ENCODE measurements around the gene CACNA2D2.

The CACNA2D2 gene

DNA sequence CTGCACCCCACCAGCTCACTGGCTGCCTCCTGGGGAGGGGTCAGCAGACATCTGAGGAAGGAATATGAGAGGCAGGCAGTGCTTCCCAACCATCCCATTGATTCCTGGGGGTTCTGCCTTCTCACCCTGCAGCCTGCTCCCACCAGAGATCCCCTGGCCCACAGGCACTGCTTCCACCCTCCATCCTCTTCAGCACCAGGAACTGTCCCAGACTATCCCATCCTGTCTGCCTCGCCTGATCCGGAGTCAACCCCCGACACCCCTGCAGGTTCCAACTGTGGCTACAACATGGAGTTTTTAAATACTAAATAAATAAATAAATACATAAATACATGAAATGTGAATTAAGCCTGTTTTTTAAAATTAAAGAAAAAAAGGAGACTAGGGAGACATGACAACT lies 43.6 kb downstream of the CACNA2D2 start:
- no peak for DNase-seq (ENCODE audit: low read depth)

GRCh38 chr3:50457988-50458387 lies 45.4 kb downstream of the CACNA2D2 start:
- DNase-seq (ENCODE audit: low read depth) = no peak

- DNase-seq (ENCODE audit: low read depth) = no peak
Measured at GRCh38 chr3:50455161-50456018, 48.0 kb downstream of the CACNA2D2 start.

- DNase-seq (ENCODE audit: low read depth) = no peak
Measured at GRCh38 chr3:50454481-50455070, 48.9 kb downstream of the CACNA2D2 start.

GRCh38 chr3:50453907-50454306 lies 49.5 kb downstream of the CACNA2D2 start:
- DNase-seq (ENCODE audit: low read depth) = no peak

DNA sequence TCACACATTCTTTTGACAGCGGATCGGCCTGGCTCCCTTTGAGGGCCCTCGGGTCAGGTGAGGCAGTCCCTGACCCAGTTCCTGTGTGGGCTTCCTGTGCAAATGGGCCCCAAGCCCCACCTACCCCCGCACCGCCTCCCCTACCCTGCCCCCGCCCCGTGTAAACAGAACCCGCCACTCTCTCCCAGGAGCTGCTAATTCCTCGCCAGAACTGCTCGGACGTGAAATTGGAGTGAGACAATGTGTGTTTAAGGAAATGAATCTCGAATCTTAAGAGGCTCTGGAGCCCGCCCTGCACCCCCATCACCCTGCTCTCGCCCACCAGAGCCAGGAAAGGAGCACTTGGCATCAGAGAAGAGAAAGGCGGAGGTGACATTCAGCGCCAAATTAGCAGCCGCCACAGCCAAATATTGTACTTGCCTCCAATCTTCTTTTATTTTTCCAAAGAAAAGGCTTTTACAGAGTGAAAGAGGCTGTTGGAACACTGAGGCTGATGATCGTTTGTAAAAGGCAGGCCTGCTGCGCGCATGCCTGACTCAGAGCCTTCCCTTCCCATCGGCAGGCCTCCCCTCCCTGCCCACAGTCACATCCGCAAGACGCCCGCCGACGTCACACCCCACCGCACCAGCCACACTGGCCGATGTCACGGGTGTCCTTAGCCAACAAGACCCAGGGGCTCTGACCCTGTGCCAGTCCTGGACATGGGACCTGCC lies 53.1 kb downstream of the CACNA2D2 start:
- no peak for DNase-seq (ENCODE audit: low read depth)

DNA sequence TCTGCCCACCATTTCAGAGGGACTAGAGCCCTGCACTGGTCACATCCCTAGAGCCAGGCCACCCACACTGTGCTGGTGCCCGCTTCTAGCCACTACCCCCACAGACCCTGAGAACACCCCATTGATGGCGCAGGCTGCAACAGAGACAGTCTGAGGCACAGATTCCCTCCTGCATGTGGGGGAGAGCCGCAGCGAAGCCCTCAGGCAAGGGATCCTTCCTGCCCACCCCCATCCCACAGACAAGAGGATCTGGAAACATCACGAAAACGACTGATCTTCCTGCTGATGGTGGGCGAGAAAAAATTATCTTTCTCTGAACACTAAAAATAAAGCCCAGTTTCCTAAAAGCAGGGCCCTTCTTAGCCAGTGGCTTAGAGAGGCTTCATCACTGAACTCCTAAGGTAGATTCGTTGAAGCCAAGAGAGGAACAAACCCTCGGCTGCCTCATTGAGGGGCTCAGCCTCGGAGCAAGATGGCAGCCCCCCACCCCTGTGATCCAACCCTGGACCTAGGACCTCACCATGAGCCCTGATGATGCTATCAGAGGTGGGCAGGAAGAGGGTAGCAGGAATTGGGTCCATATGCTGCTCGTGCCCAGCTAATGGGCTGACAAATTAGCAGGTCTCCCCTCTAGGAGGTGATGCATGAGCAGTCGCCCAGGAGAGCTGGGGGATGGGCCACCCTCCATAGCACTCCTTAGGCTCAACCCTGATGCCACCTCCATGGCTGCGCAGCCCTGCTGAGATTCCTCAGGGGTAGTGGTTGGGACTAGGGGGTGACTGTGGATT lies 54.5 kb downstream of the CACNA2D2 start:
- DNase-seq (ENCODE audit: low read depth) = no peak

DNA sequence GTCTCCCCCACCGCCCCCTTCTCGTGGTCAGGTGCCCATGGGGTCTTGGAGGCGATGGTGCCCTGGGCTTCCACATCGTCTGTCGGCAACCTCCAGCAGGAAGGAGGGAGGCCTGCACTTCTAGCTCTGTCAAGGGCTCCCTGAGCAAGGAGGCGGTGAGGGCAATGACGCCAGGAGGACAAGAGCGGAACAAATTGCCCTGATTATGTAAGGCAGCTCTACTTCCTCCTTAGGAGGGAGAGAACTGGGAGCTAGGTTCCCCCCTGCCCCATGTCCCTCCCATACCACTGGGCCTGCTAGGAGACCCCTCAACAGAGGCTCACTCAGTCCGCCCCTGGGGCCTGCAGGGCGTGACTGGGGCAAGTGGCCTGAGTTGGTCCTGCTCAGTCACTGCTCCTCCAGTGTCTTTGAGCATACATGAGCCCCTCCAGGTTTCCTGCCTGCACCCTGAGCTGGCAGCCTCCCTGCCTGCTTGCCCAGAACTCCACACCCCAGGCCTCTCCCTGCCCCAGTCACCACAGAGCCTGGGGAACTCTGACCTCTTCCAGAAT lies 56.1 kb downstream of the CACNA2D2 start:
- no peak for DNase-seq (ENCODE audit: low read depth)

- no peak for DNase-seq (ENCODE audit: low read depth)
Measured at GRCh38 chr3:50445919-50446318, 57.5 kb downstream of the CACNA2D2 start.

DNA sequence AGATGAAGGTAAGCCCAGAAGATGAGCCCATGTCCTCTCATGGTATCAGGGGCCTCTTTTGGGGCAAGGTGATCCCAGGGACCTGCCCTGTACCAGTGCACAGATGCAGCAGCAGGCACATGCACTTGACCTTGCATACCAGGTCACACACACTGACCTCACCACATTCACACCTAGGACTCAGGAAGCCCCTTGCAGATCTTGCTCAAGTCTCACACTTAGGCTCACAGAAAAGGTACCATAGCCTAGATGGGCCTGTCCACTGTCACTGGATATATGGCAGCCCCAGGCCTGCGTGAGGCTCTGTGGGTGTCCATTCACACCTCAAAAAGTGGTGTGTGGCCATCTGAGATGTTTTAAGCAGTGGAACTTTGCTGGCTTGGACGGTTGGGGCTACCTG lies 58.7 kb downstream of the CACNA2D2 start:
- DNase-seq (ENCODE audit: low read depth) = no peak

GRCh38 chr3:50444213-50444612 lies 59.2 kb downstream of the CACNA2D2 start:
- no peak for DNase-seq (ENCODE audit: low read depth)

- DNase-seq (ENCODE audit: low read depth) = no peak
Measured at GRCh38 chr3:50442945-50443579, 60.4 kb downstream of the CACNA2D2 start.

GRCh38 chr3:50441424-50442217 lies 61.8 kb downstream of the CACNA2D2 start:
- no peak for DNase-seq (ENCODE audit: low read depth)

- DNase-seq (ENCODE audit: low read depth) = no peak
Measured at GRCh38 chr3:50436114-50436674, 67.2 kb downstream of the CACNA2D2 start.

DNA sequence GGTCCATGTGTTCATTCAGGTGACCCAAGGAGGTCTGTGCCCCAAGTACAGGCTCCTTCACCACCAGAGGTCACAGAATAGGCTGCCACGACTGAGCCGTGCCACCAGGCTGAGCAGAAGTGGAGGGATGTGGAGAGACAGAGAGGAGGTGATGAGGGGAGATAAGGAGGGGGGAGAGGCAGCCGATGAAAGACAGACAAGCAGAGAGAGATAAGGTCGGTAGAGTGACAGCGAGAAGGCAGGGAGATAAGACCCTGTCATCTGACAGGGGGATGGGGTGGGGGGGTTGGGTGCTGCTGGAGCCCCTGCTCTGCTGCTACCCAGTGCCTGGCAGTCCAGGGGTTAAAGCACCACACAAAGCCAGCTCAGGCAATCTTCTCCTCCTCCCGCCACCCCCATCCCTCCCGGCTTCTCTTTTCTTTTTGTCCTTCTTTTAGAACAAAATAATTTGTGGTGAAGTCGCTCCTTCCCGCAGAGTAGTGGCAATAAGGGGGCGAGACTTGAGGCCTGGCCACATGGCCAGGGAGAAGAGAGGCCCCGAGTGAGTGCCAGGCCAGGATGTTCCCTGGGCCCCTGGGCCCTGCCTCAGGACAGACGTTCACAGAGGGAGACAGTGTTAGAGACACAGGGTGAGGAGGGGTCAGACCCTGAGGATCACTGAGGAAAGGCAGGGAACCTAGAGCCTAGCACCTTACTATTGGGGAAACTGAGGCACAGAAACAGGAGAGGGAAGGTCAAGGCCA lies 67.9 kb downstream of the CACNA2D2 start:
- DNase-seq (ENCODE audit: low read depth) = no peak

DNA sequence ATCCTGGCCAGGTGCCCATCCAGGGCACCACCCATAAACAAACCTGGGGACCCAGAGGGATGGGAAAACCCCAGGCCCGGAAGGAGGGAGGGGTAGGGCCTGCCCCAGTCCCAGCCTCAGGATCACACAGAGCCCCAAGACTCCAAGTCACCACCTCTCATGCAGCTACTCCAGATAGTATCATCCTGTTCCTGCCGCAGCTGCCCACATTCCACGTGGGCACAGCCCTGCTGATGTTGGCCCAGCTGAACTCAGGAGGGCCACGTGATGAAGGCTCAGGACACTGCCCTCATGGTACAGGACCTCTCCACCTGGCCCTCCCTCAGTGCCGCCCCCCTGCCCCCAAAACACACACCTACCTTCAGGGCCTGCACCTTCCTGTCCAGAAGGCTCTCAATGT lies 69.5 kb downstream of the CACNA2D2 start:
- DNase-seq (ENCODE audit: low read depth) = no peak

GRCh38 chr3:50430950-50431435 lies 72.4 kb downstream of the CACNA2D2 start:
- no peak for DNase-seq (ENCODE audit: low read depth)

DNA sequence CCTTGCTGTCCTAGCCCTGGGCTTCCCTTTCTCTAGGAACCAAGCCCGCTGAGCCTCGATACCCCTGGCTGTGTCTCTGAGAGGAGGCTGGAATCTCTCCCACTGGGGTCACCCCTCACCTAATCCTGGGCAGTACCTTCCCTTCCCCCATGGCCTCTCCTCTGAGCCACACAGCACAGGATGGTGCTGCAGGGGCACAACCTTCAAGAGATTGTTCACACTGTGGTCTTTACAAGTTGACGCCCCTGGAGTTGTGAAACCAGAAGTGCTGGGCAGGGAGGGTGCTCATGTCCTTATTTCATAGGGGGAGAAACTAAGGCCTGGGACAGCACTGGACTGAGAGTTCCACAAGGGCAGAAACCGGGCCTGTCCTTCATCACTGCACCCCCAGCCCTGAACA lies 73.2 kb downstream of the CACNA2D2 start:
- DNase-seq (ENCODE audit: low read depth) = no peak

DNA sequence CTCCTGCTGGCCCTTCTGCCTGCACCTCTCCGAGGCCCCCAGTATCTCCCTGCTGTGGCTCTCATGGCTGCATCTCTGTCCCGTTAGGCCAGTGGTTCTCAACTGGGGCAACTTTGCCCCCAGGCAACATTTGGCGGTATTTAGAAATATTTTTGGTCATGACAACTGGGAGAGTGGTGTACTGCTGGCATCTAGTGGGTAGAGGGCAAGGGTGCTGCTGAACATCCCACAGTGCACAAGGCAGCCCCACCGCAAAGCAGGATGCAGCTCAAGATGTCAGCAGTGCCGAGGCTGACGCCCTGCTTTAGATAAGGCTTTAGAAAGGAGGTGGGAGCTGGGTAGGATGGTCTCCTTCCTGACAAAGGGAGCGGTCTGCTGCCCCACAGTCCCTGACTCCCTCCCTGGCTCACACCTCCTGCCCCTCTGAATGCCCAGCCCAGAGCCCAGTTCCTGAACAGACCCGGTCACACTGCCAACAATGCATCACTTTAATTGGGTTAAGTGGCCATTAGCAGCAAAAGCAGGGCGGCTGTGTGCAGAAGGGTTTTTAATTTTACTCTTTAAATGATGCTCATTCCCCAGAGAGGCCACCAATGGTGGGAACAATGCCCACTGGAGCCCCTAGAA lies 75.3 kb downstream of the CACNA2D2 start:
- DNase-seq (ENCODE audit: low read depth) = no peak
